Muscle layer of colon (tissue), 2 donors: Measurements from ENCODE around the gene BSPRY.
"Not testable (repeated sequence)": the region's sequence is repeated elsewhere in the genome, so short reads cannot be mapped to it uniquely, and the experiment has no call there.

ENCODE experiments used
- H3K27ac ChIP-seq: one replicate; pipeline ENCODE4 v1.7.0; 2013; ENCODE audit warnings: low read depth, mild to moderate bottlenecking, low read length, moderate library complexity
- H3K27me3 ChIP-seq, 2 donors: one replicate each; pipeline ENCODE4 v1.7.0; 2013; ENCODE audit warnings: low read length in 2 of 2, mild to moderate bottlenecking in 2 of 2; ENCODE audit not compliant: insufficient read depth in 2 of 2, control insufficient read depth in 1 of 2
- H3K36me3 ChIP-seq: one replicate; pipeline ENCODE4 v1.7.0; 2013; ENCODE audit warnings: mild to moderate bottlenecking, low read length; ENCODE audit not compliant: insufficient read depth
- H3K4me1 ChIP-seq: one replicate; pipeline ENCODE4 v1.7.0; 2013; ENCODE audit warnings: mild to moderate bottlenecking, low read length; ENCODE audit not compliant: insufficient read depth
- H3K4me3 ChIP-seq, 2 donors: one replicate each; pipeline ENCODE4 v1.7.0; 2013; ENCODE audit warnings: low read length in 2 of 2, low read depth in 1 of 2, mild to moderate bottlenecking in 1 of 2, moderate library complexity in 1 of 2
- H3K9ac ChIP-seq: one replicate; pipeline ENCODE4 v1.7.0; 2013; ENCODE audit warnings: low read length
- H3K9me3 ChIP-seq: one replicate; pipeline ENCODE4 v1.7.0; 2013; ENCODE audit warnings: mild to moderate bottlenecking, low read length
- donor health status: abdominal sarcoma.
- donor health status: Adenocarcinoma of cecum.

BSPRY gene

GRCh38 chr9:113401027-113401792 is 51.9 kb downstream of the BSPRY start, which contains the start of gene ALAD:
TSS of gene ALAD (minus strand) at chr9:113401284. CDS start at chr9:113393559, 7,725 bp downstream.
- H3K9me3 ChIP-seq: no peaks in the 10 kb centered on the region
- no peaks in the 10 kb centered on the region for H3K36me3 ChIP-seq
- H3K9ac ChIP-seq: peak within 1 kb of the TSS; percentile 81
- H3K27me3 ChIP-seq: no peaks in the 10 kb centered on the region
- peaks cover 17% of the 10 kb centered on the region for H3K4me1 ChIP-seq
- peak within 1 kb of the TSS; percentile 78 to 87 for H3K4me3 ChIP-seq
- peak within 1 kb of the TSS; percentile 74 for H3K27ac ChIP-seq

- peaks cover 17% of the 10 kb centered on the region for H3K4me1 ChIP-seq
- no peak overlapping the region for H3K4me3 ChIP-seq
- no peak overlapping the region for H3K27ac ChIP-seq
- H3K9me3 ChIP-seq: no peaks in the 10 kb centered on the region
- no peak overlapping the region for H3K9ac ChIP-seq
- H3K36me3 ChIP-seq: peaks cover 14% of the 10 kb centered on the region
- no peaks in the 10 kb centered on the region for H3K27me3 ChIP-seq
These were observed 54.3 kb downstream of the BSPRY start for GRCh38 chr9:113403646-113404045.

- H3K27ac ChIP-seq, H3K4me3 ChIP-seq, H3K9me3 ChIP-seq, H3K9ac ChIP-seq, H3K27me3 ChIP-seq: not testable (repeated sequence)
- Histone ChIP-seq H3K4me1 (peaks cover 10% of the 10 kb centered on the region), H3K36me3 (peaks cover 19% of the 10 kb centered on the region)
These were observed 57.0 kb downstream of the BSPRY start for GRCh38 chr9:113406353-113406752.

DNA sequence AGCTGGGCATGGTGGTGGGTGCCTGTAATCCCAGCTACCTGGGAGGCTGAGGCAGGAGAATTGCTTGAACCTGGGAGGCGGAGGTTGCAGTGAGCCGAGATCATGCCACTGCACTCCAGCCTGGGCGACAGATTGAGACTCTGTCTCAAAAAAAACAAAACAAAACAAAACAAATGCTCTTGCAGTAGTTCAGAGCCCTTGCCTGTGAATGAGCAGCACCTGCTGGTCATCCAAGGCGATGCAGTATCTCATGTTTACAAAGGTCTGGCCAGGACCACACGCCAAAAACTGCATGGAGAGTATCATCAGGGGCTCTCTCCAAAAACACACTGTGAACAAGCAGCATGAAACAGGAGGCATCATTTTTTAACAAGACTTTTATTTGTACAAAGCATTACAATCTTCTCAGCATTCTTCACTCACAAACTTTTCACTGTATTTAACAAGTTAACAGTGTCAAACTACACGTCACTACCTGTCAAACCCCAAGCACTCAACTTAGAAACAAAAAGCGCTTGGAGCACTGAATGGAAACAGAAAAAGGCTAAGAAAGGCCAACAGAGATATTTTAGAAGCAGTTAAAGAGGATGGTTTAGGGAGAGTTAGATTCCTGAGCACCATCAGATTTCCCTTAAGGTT is 57.7 kb downstream of the BSPRY start:
- not testable (repeated sequence) for H3K27ac ChIP-seq, H3K9ac ChIP-seq, H3K27me3 ChIP-seq, H3K4me3 ChIP-seq, H3K4me1 ChIP-seq, H3K9me3 ChIP-seq
- H3K36me3 ChIP-seq: peaks cover 19% of the 10 kb centered on the region

- no peaks in the 10 kb centered on the region for H3K9me3 ChIP-seq
- peak overlapping the region; percentile 72 to 95 for H3K4me3 ChIP-seq
- H3K9ac ChIP-seq: peak overlapping the region; percentile 100
- peak overlapping the region; percentile 99 for H3K27ac ChIP-seq
- peaks cover 5% of the 10 kb centered on the region for H3K4me1 ChIP-seq
- H3K27me3 ChIP-seq: no peaks in the 10 kb centered on the region
- H3K36me3 ChIP-seq: peaks cover 19% of the 10 kb centered on the region
These were observed 60.1 kb downstream of the BSPRY start for GRCh38 chr9:113409481-113409880.

DNA sequence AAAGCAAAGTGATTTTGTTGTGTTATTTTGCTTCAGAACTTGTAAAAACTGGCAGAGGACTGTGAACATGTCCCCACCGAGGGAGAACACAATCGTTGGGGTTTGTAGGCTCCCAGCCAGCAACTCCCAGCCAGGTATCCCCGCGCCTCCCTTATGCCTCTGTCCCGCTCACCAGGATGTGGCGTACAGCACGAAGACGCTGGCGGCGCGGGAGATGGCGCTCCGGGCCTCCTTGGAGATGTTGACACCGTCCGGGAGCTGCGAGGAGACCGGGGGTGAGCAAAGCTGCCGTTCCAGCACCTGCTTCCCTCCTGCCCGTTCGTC is 60.5 kb downstream of the BSPRY start:
- Histone ChIP-seq H3K9me3 (no peaks in the 10 kb centered on the region), H3K4me3 (peak overlapping the region; percentile 72 to 95), H3K27me3 (no peaks in the 10 kb centered on the region), H3K9ac (peak overlapping the region; percentile 100), H3K27ac (peak overlapping the region; percentile 99), H3K36me3 (peaks cover 19% of the 10 kb centered on the region), H3K4me1 (peaks cover 5% of the 10 kb centered on the region)

DNA sequence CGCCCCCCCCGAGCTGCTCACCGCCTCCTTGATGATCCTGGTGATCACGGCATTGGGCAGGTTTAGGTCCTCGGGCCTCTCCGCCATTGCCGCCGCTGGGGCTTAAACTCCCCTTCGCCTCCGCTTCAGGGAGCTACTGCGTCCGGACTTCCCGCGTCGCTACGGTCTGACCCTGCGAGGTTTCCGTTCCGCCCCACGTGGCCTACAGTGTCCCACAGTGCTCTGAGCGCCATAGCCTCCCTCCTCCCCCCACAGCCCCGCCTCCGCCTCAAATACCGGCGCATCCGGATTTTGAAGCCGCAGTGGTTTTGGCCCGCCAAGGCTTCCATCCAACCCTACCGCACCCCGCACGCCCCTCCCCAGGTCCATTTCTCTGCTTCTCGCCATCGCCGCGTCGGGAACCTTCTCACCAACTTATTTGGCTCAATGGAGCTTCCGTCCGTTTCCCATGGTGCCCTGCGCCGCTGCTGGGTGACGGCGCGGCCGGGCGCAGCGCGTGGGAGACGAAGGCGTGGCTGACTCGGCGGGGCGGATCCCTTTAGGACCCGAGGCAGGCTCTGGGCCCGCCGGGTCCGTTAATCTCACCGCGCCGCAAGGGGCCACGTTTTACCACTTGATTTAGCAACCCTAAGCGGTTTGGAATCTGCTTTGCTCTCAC is 61.0 kb downstream of the BSPRY start, which contains the start of the genes C9orf43 and POLE3:
TSS of gene C9orf43 (plus strand) at position 541 of the 658 bp plus-strand sequence. CDS start 2,747 bp downstream, outside the sequence.
TSS of gene POLE3 (minus strand) at position 469 of the 658 bp plus-strand sequence. CDS start at position 87, 382 bp downstream.
- peak within 1 kb of the TSS; percentile 100 for H3K9ac ChIP-seq
- H3K4me3 ChIP-seq: peak within 1 kb of the TSS; percentile 72 to 95
- peaks cover 19% of the 10 kb centered on the region for H3K36me3 ChIP-seq
- H3K4me1 ChIP-seq: peaks cover 5% of the 10 kb centered on the region
- peak within 1 kb of the TSS; percentile 99 for H3K27ac ChIP-seq
- H3K27me3 ChIP-seq: no peaks in the 10 kb centered on the region
- no peaks in the 10 kb centered on the region for H3K9me3 ChIP-seq

DNA sequence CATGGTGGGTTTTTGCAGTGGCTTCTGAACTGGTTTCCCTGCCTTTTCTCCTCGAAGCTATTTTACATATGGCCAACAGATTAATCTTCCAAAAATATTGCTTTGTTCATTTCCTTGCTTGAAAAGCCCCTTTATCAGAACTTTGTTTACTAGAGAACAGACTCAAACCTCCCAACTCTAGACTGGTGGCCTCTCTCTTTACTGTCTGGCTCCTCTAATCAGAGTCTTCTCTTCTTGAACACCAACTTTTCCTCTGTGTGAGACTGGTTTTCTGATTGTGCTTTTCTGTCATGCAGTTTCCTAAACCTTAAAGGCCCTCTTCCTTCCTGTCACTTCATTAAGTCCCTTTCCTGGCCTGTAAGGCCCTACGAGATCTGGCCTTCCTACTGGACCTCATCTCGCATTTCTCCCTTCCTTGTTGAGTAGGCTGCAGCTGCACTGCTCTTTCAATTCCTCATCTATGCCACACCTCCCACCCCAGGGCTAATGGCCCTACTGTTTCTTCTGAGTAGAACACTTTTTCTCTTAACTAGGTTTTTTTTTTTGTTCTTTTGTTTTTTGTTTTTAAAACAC is 66.9 kb downstream of the BSPRY start:
- Histone ChIP-seq H3K36me3 (no peaks in the 10 kb centered on the region), H3K4me1 (no peaks in the 10 kb centered on the region), H3K9ac (no peak overlapping the region), H3K9me3 (no peaks in the 10 kb centered on the region), H3K27me3 (no peaks in the 10 kb centered on the region), H3K4me3 (no peak overlapping the region), H3K27ac (no peak overlapping the region)

GRCh38 chr9:113417370-113417769 is 68.0 kb downstream of the BSPRY start:
- Histone ChIP-seq H3K27ac (no peak overlapping the region), H3K27me3 (no peaks in the 10 kb centered on the region), H3K4me3 (no peak overlapping the region), H3K4me1 (no peaks in the 10 kb centered on the region), H3K36me3 (no peaks in the 10 kb centered on the region), H3K9me3 (no peaks in the 10 kb centered on the region), H3K9ac (no peak overlapping the region)
